ENCODE results near the gene OGG1.

Gene OGG1

DNA sequence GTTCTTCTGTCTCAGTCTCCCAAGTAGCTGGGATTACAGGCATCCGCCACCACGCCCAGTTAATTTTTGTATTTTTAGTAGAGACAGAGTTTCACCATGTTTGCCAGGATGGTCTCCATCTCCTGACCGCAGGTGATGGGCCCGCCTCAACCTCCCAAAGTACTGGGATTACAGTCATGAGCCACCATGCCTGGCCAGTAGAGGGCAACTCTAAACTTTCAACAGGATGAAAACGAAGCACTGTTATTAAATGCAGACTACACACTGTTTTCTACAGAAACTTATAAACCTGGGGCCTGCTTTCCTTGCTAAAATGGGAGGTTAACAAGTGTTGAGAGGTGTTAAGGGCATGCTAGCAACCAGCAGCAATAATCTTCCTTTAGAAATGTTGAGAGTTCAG is 50.8 kb downstream of the OGG1 start:
- Histone ChIP-seq H3K4me3 (no peak overlapping the region), H3K27ac (no peak overlapping the region)

DNA sequence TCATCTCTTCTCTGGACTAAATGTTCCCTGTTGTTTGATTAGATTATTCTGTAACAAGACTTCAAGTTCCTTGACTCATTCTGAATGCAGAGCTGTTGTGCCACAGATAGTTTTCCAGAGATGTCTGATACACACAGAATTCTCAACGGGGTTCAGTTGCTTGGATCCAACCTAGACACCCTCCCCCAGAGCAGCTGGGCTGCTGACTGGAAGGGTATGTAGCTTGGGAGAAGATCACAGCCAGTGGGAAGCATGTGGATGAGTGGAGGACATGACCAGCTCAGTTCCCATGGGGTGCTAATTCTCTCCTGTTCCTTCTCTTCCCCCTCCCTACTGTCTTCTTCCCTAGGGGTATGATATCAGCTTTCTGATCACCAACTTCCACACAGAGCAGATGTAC is 53.7 kb downstream of the OGG1 start:
- Histone ChIP-seq H3K4me3 (no peak overlapping the region), H3K27ac (no peak overlapping the region)

DNA sequence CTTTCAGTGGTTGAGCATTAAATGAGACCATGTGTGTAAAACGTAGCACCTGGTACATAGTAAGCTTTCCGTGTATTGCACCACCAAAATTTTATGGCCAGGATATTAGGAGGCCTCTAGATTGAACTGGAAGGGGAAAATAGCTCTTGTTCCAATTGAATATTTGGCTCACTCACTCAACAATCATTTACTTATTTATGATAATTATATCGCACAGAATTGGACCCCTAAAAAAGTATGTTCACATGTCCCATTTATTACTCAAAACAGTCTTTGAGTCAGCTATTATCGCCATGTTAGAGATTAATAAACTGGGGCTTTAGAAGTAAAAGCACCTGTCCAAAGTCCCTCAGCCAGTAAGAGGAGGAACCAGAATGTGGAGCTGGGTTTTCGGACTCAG is 55.2 kb downstream of the OGG1 start:
- H3K27ac ChIP-seq: no peak overlapping the region
- no peak overlapping the region for H3K4me3 ChIP-seq

DNA sequence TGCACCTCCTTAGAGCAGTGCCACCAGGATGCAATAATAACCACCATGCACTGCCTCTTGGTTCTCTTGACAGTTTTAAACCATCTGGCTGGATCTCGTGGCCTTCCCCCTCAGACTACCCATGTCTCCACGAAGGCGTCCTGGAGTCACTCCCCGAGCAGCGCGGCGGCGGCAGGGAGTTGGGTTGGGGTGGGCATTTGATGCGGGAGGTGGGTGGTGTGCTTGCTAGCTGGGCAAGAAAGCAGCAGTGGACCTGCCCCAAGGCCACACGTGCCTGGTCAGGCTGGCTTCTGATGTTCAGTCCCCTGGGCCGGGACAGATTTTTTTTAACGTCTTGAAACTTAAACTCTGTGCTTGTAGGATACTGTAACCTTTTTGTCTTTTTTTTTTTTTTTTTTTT is 56.4 kb downstream of the OGG1 start:
- Histone ChIP-seq H3K4me3 (no peak overlapping the region), H3K27ac (no peak overlapping the region)
